Endometrium (tissue), 2 donors: ENCODE data around the gene CCDC192.
"Not testable (repeated sequence)": the region's sequence is repeated elsewhere in the genome, so short reads cannot be mapped to it uniquely, and the experiment has no call there.

ENCODE experiments used
- FAIRE-seq: peaks from 2 replicates; lab custom pipeline; 2012; peaks lifted over from hg19 to GRCh38; lab: Jason Lieb, UNC
- donor health status: control.
- donor health status: control.

Gene CCDC192

GRCh38 chr5:127766676-127767335 is 63.6 kb downstream of the CCDC192 start:
- no peak for FAIRE-seq

DNA sequence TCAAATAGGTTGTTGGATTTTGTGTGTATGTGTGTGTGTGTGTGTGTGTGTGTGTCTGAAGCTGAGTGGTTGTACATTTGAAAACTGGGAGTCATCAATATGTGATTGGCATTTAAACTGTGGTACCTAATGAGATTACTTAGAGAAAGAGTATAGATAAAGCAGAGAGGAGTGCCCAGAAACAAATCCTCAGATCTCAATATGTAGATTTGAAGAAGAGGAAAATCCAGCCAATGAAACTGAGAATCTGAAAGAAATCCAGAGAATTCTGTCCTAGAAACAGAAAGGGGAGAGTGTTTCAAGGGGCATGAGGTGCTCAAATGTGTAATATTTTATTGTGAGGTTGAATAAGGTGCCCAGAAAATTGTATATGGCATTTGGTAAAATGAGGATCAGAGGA is 66.2 kb downstream of the CCDC192 start:
- no peak for FAIRE-seq

DNA sequence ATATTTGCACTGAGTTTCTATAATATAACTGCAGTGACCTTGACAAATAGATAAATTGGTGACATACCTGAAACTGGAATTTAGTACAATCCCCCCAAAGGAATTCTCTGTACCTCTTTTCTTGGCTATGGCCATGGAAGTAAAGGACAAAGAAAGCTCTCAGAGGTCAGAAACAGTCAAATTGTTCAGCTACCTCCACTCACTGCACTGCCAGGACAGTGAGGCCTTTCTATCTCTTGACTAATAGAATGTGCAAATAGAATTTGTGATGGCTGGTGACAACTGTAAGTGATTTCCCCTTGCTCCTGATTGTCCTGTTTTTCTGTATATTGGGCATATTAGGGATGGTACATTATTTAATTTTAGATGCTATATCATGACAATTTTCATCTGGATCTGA is 67.1 kb downstream of the CCDC192 start:
- FAIRE-seq, result no peak

DNA sequence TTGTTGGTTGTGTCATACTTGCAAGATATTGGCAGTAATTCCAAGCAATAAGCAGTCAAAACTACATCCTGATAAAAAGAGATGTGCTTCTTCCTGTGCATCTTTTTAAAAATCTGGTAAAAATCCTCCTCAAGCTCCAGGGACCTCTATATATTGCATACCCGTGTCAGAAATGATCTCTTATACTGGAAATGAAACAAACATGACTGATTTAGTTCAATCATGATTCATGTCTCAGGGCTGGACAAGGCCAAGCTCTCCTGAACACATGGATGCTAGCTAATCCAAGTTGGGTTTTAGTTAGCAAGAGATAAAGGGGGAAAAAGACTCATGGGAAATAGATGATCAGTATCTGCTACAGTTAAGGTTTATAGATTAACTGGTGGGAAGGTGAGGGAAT is 69.3 kb downstream of the CCDC192 start:
- FAIRE-seq, result no peak

GRCh38 chr5:127774221-127774620 is 71.0 kb downstream of the CCDC192 start:
- FAIRE-seq, result no peak

- FAIRE-seq, result no peak
Observed at GRCh38 chr5:127776477-127776876, 73.3 kb downstream of the CCDC192 start.

GRCh38 chr5:127777957-127778356 is 74.8 kb downstream of the CCDC192 start:
- FAIRE-seq, result no peak

GRCh38 chr5:127782450-127782849 is 79.3 kb downstream of the CCDC192 start:
- not testable (repeated sequence) for FAIRE-seq

- no peak for FAIRE-seq
Observed at GRCh38 chr5:127785098-127785927, 82.1 kb downstream of the CCDC192 start.

DNA sequence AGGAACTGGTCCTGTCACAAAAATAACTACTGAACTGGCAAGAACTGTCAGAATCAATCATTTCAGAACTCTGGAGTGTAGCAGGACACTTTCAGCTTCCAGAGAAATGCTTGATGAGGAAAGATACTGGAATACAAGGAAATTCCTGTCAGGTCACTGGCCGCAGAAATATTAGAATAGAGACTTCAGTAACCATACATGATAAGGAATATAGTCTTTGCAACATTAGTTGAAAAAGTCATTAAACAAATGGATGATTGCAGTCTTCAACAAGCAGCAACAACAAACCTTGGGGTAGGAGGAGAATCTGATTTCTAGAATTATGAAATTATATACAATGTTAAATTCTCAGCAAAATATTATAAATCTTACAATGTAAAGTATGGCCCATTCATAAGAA is 88.2 kb downstream of the CCDC192 start:
- FAIRE-seq, result no peak

DNA sequence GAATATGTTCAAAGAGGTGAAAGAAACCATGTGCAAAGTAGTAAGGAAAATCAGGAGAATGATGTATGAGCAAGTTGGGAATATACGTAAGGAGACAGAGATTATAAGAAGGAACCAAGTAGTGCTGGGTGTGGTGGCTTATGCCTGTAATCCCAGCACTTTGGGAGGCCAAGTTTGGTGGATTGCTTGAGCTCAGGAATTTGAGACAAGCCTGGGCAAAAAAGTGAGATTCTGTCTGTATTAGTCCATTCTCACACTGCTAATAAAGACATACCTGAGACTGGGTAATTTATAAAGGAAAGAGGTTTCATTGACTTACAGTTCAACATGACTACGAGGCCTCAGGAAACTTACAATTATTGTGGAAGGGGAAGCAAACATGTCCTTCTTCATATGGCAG is 88.7 kb downstream of the CCDC192 start:
- not testable (repeated sequence) for FAIRE-seq

DNA sequence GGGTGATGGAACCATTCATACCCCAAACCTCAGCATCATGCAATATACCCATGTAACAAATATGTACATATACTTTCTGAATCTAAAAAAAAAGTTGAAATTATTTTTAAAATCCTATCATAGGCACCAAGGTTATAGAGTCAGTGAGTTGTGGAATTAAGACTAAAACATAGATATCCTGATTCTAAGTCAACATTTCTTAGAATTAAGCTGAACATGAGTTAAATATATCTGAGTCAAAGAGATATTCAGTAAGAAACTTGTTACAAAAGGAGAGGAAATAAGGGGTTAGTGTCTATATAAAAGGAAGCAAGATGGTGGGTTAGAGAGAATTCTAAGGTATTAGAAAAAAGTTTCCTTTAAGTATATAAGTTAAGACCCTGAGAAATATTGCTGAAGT is 89.9 kb downstream of the CCDC192 start:
- FAIRE-seq, result no peak

GRCh38 chr5:127793879-127794278 is 90.7 kb downstream of the CCDC192 start:
- FAIRE-seq, result no peak

DNA sequence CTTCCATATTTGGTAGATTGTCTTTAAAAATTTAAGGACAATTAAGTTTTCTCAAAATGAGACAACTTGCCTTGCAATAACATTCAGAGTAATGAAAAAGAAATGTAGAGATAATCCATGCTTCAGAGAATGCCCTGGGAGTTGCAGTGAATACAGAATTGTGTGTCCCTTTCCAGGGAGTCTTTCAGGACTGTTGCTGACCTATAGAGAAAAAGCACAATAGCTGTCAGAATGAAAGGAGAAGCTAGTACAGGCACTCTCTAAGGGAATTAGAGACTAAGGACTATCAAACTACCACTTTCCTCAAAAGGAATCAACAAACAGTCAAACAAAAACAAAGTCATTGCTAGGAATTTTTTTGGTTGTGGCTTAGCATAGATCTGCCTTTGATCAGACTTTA is 93.0 kb downstream of the CCDC192 start:
- FAIRE-seq, result no peak

GRCh38 chr5:127799293-127799905 is 96.2 kb downstream of the CCDC192 start:
- no peak for FAIRE-seq

DNA sequence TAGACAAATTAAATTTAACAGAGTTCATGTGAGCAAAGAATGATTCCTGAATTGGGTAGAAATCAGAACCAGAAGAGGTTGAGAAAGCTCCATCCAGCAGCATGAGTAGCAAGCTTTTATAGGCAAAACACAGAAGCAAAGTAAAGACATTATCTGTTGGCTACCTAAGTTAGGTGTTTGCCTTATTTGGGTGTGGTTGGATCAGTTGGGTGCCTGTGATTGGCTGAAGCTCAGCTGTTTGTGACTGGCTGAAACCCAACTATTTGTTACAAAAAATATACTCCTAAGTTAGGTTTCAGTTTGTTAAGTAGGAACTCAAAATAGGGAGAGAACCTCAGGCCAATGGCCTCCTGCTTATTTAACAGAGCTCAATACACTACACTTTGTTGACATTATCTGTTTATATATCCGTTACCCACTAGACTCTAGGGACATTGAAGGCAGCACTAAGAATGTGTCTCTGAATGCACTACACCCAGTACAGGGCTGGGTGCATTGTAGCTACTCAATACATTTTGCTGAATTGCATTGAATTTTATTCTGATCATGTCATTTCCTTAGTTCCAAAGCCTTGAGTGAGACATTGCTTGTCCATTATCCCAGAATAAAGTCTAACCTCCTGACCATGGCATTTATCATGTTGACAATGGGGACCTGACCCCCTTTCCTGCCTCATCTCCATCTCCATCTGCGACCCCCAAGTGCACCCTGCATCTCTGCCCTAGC is 98.7 kb downstream of the CCDC192 start:
- no peak for FAIRE-seq

DNA sequence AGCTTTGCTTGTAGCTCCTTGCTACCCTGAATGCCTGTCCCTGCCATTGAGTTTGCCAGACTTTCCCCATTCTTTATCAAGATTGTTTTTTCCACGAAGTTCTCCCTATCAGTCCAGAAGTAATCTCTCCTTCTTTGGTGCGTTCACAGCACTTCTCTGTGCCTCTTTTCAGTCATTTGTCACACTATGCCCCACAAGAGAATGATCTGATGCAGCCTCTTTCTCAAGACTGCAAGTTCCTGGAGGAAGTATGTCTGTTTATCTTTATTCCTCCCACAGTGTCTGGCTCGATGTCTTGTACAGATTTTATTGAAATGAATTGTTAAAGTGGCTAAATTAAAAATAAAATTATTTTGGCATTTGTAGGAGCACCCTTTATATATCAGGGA is 99.3 kb downstream of the CCDC192 start:
- no peak for FAIRE-seq

GRCh38 chr5:127804886-127805426 is 101.8 kb downstream of the CCDC192 start:
- no peak for FAIRE-seq

GRCh38 chr5:127805448-127805847 is 102.3 kb downstream of the CCDC192 start:
- no peak for FAIRE-seq

- FAIRE-seq, result no peak
Observed at GRCh38 chr5:127806776-127807175, 103.6 kb downstream of the CCDC192 start.

DNA sequence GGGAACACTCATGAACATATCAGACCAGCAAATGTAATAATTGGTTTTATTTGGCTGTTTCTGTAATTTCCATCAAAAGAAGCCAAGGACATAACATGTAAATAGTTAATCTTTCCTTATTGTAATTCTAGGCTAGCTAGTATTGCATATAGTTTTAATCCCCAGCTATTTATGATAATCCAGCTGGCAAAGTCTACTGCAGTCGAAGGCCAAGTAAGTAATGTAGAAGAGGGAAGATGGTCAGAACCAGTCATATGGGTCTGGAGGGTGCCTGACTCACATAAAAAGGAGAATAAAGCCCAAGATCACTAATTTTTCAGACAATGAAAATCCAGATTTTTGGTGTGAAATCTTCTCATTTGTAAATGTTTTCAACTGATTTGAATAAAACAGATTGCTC is 106.3 kb downstream of the CCDC192 start:
- no peak for FAIRE-seq

DNA sequence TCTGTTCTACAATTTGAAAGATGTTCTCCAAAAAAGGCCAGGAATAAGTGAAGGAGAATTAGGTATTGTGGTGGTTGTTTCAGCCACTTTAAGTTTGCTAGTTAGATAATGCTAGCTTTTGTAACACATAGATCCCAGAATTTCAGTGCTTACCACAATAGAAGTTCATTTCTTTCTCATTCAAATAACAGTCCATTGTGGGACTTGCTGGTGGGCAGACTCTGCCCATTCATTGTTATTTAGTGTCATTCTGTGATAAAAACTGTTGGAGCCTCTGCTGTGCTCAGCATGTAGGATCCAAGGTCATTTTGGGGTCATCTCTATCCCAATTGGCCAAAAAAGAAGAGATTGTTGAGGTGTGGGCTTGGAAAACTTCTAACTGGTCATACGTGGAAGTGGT is 106.8 kb downstream of the CCDC192 start:
- FAIRE-seq, result no peak
